ENCODE data around the gene TPX2. TPM values are rescaled to one million over a fixed set of nuclear protein-coding genes. Genes with fewer than 3 reads are reported as not detected.
"Not testable (repeated sequence)": the region's sequence is repeated elsewhere in the genome, so short reads cannot be mapped to it uniquely, and the experiment has no call there.

The TPX2 gene
- polyA plus RNA-seq, 6 donors from 2014 or later: 0.08 to 0.44 (median 0.18) TPM; not detected in 1

GRCh38 chr20:31824554-31825313 lies 85.6 kb downstream of the TPX2 start:
- Mint-ChIP-seq H3K4me1 (peaks cover 0 to 11% (median 4%) of the 10 kb centered on the region in 3 donors), H3K9me3 (no peaks in the 10 kb centered on the region), H3K4me3 (no peak overlapping the region), H3K27ac (no peak overlapping the region), H3K36me3 (no peaks in the 10 kb centered on the region), H3K27me3 (peaks cover 0 to 11% (median 0%) of the 10 kb centered on the region in 3 donors)
- ATAC-seq (ENCODE audit: low read depth in 2 of 2) (no peak), DNase-seq (no peak)

GRCh38 chr20:31826074-31826473 lies 87.0 kb downstream of the TPX2 start:
- DNase-seq: no peak
- Mint-ChIP-seq H3K4me3 (no peak overlapping the region), H3K27me3 (peaks cover 0 to 11% (median 0%) of the 10 kb centered on the region in 3 donors), H3K36me3 (no peaks in the 10 kb centered on the region), H3K4me1 (peaks cover 0 to 11% (median 4%) of the 10 kb centered on the region in 3 donors), H3K9me3 (no peaks in the 10 kb centered on the region), H3K27ac (no peak overlapping the region)
- ATAC-seq (ENCODE audit: low read depth in 2 of 2): no peak

GRCh38 chr20:31827059-31827458 lies 88.0 kb downstream of the TPX2 start:
- DNase-seq: no peak
- H3K4me3 Mint-ChIP-seq: no peak overlapping the region
- ATAC-seq (ENCODE audit: low read depth in 2 of 2): no peak
- no peaks in the 10 kb centered on the region for H3K36me3 Mint-ChIP-seq
- H3K27ac Mint-ChIP-seq: no peak overlapping the region
- no peaks in the 10 kb centered on the region for H3K9me3 Mint-ChIP-seq
- H3K4me1 Mint-ChIP-seq: peaks cover 0 to 10% (median 4%) of the 10 kb centered on the region in 3 donors
- H3K27me3 Mint-ChIP-seq: peaks cover 0 to 5% (median 0%) of the 10 kb centered on the region in 3 donors

- H3K27ac Mint-ChIP-seq; H3K4me3 Mint-ChIP-seq; ATAC-seq (ENCODE audit: low read depth in 2 of 2): not testable (repeated sequence)
Observed at GRCh38 chr20:31828016-31828415, 88.9 kb downstream of the TPX2 start.

GRCh38 chr20:31829731-31830130 lies 90.6 kb downstream of the TPX2 start:
- H3K4me3 Mint-ChIP-seq: no peak overlapping the region
- DNase-seq: no peak
- H3K27me3 Mint-ChIP-seq: no peaks in the 10 kb centered on the region
- peak overlapping the region in 1 of 6 donors; percentile 60 for H3K27ac Mint-ChIP-seq
- no peaks in the 10 kb centered on the region for H3K4me1 Mint-ChIP-seq
- H3K36me3 Mint-ChIP-seq: no peaks in the 10 kb centered on the region
- no peak for ATAC-seq (ENCODE audit: low read depth in 2 of 2)
- no peaks in the 10 kb centered on the region for H3K9me3 Mint-ChIP-seq

More at GRCh38 chr20:31828016-31828415, 88.9 kb downstream of the TPX2 start:
- not testable (repeated sequence) for H3K4me1 Mint-ChIP-seq, H3K9me3 Mint-ChIP-seq, H3K36me3 Mint-ChIP-seq, H3K27me3 Mint-ChIP-seq, DNase-seq

- no peak for DNase-seq
- H3K9me3 Mint-ChIP-seq: no peaks in the 10 kb centered on the region
Observed at GRCh38 chr20:31830406-31830981, 91.4 kb downstream of the TPX2 start.

GRCh38 chr20:31831211-31831610 lies 92.1 kb downstream of the TPX2 start:
- H3K36me3 Mint-ChIP-seq: no peaks in the 10 kb centered on the region
- ATAC-seq (ENCODE audit: low read depth in 2 of 2) (no peak), DNase-seq (no peak)
- no peaks in the 10 kb centered on the region for H3K27me3 Mint-ChIP-seq
- H3K9me3 Mint-ChIP-seq: no peaks in the 10 kb centered on the region
- H3K4me3 Mint-ChIP-seq: no peak overlapping the region
- H3K4me1 Mint-ChIP-seq: peaks cover 0 to 5% (median 4%) of the 10 kb centered on the region in 3 donors
- H3K27ac Mint-ChIP-seq: peak overlapping the region in 1 of 6 donors; percentile 44

More at GRCh38 chr20:31830406-31830981, 91.4 kb downstream of the TPX2 start:
- Mint-ChIP-seq H3K27me3 (no peaks in the 10 kb centered on the region), H3K4me1 (no peaks in the 10 kb centered on the region), H3K27ac (no peak overlapping the region), H3K36me3 (no peaks in the 10 kb centered on the region), H3K4me3 (no peak overlapping the region)
- no peak for ATAC-seq (ENCODE audit: low read depth in 2 of 2)

GRCh38 chr20:31831771-31832306 lies 92.7 kb downstream of the TPX2 start:
- Mint-ChIP-seq H3K27ac (no peak overlapping the region), H3K36me3 (no peaks in the 10 kb centered on the region)
- no peak for DNase-seq

GRCh38 chr20:31833130-31833930 lies 94.2 kb downstream of the TPX2 start:
- DNase-seq: peak; percentile 32
- Mint-ChIP-seq H3K9me3 (no peaks in the 10 kb centered on the region), H3K4me1 (peaks cover 0 to 7% (median 6%) of the 10 kb centered on the region in 3 donors), H3K36me3 (no peaks in the 10 kb centered on the region), H3K27me3 (no peaks in the 10 kb centered on the region), H3K27ac (no peak overlapping the region), H3K4me3 (no peak overlapping the region)
- ATAC-seq (ENCODE audit: low read depth in 2 of 2): peak; percentile 27 to 49

More at GRCh38 chr20:31831771-31832306, 92.7 kb downstream of the TPX2 start:
- Mint-ChIP-seq H3K9me3 (no peaks in the 10 kb centered on the region), H3K4me3 (no peak overlapping the region), H3K4me1 (peaks cover 0 to 7% (median 6%) of the 10 kb centered on the region in 3 donors), H3K27me3 (no peaks in the 10 kb centered on the region)
- no peak for ATAC-seq (ENCODE audit: low read depth in 2 of 2)

GRCh38 chr20:31833931-31834521 lies 94.9 kb downstream of the TPX2 start:
- Mint-ChIP-seq H3K4me1 (peaks cover 0 to 7% (median 6%) of the 10 kb centered on the region in 3 donors), H3K36me3 (no peaks in the 10 kb centered on the region), H3K9me3 (no peaks in the 10 kb centered on the region), H3K27ac (no peak overlapping the region), H3K4me3 (no peak overlapping the region), H3K27me3 (no peaks in the 10 kb centered on the region)
- no peak for ATAC-seq (ENCODE audit: low read depth in 2 of 2)
- no peak for DNase-seq

- Mint-ChIP-seq H3K4me3 (no peak overlapping the region), H3K4me1 (peaks cover 0 to 7% (median 6%) of the 10 kb centered on the region in 3 donors), H3K36me3 (no peaks in the 10 kb centered on the region), H3K27me3 (no peaks in the 10 kb centered on the region), H3K27ac (no peak overlapping the region), H3K9me3 (no peaks in the 10 kb centered on the region)
- no peak for ATAC-seq (ENCODE audit: low read depth in 2 of 2)
- DNase-seq: no peak
Observed at GRCh38 chr20:31835554-31835953, 96.5 kb downstream of the TPX2 start.

- no peaks in the 10 kb centered on the region for H3K9me3 Mint-ChIP-seq
- DNase-seq: no peak
- no peaks in the 10 kb centered on the region for H3K36me3 Mint-ChIP-seq
- ATAC-seq (ENCODE audit: low read depth in 2 of 2): peak in 1 of 2 donors; percentile 30
- H3K4me3 Mint-ChIP-seq: no peak overlapping the region
- H3K27ac Mint-ChIP-seq: peak overlapping the region in 1 of 6 donors; percentile 12
- H3K27me3 Mint-ChIP-seq: no peaks in the 10 kb centered on the region
- H3K4me1 Mint-ChIP-seq: peaks cover 0 to 7% (median 6%) of the 10 kb centered on the region in 3 donors
Observed at GRCh38 chr20:31835977-31836852, 97.1 kb downstream of the TPX2 start.
